ENCODE measurements around the gene PRUNE1. TPM values are rescaled to one million over a fixed set of nuclear protein-coding genes. Genes with fewer than 3 reads are reported as not detected.

Gene PRUNE1
- total and polyA plus RNA-seq, 3 experiments from 2014 or later, result 14.6 to 49.4 (median 16.8) TPM

DNA sequence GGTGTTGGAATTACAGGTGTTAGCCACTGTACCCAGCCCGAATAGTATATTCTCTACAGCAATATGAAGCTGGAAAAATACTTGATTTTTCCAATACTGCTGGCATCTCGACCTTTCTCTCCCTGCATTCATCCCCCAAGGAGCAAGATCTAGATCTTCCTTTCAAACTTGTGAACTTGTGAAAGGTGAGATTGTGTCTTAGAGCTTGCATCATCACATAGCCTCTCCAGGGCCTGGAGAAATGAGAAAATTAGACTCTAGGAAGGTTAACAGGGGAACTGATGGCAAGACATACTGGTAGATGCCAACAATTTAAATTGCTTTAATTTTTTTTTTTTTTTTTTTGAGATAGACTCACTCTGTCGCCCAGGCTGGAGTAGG is 2.1 kb downstream of the PRUNE1 start:
- Mint-ChIP-seq H3K36me3 (peaks cover 0 to 32% (median 1%) of the 10 kb centered on the region in 3 donors), H3K4me3 (peak overlapping the region in 4 of 7 donors; percentile 13 to 92 (median 86)), H3K9me3 (no peaks in the 10 kb centered on the region), H3K27me3 (no peaks in the 10 kb centered on the region), H3K4me1 (peaks cover 62 to 79% (median 78%) of the 10 kb centered on the region in 3 donors), H3K27ac (peak overlapping the region in 3 of 8 donors; percentile 17 to 69 (median 63))
- ChIA-PET POLR2A (no interaction called here), CTCF (interaction anchor here (2.9 kb wide), 1 partner anchor 14 kb away, joined by 7 read pairs; no protein-coding TSS in a partner anchor)
- no peak overlapping the region for H3K4me3 ChIP-seq (ENCODE audit: low read length)
- H3K36me3 ChIP-seq (ENCODE audit: insufficient read depth, low read length), result no peaks in the 10 kb centered on the region
- no peak overlapping the region for H3K27ac ChIP-seq (ENCODE audit: low read depth, low read length)
- no peaks in the 10 kb centered on the region for H3K27me3 ChIP-seq (ENCODE audit: insufficient read depth, low read length, poor library complexity, severe bottlenecking)
- peaks cover 49% of the 10 kb centered on the region for H3K4me1 ChIP-seq (ENCODE audit: insufficient read depth, low read length)
- DNase-seq, result no peak
- no peaks in the 10 kb centered on the region for H3K9me3 ChIP-seq (ENCODE audit: low read length)

GRCh38 chr1:151011154-151011850 is 3.1 kb downstream of the PRUNE1 start:
- H3K36me3 ChIP-seq (ENCODE audit: insufficient read depth, low read length), result no peaks in the 10 kb centered on the region
- no peaks in the 10 kb centered on the region for H3K9me3 Mint-ChIP-seq
- H3K36me3 Mint-ChIP-seq, result peaks cover 0 to 36% (median 1%) of the 10 kb centered on the region in 3 donors
- H3K27me3 ChIP-seq (ENCODE audit: insufficient read depth, low read length, poor library complexity, severe bottlenecking), result no peaks in the 10 kb centered on the region
- no peak for DNase-seq
- peaks cover 52 to 69% (median 68%) of the 10 kb centered on the region in 3 donors for H3K4me1 Mint-ChIP-seq
- peaks cover 44% of the 10 kb centered on the region for H3K4me1 ChIP-seq (ENCODE audit: insufficient read depth, low read length)
- no peaks in the 10 kb centered on the region for H3K27me3 Mint-ChIP-seq
- POLR2A ChIA-PET, result no interaction called here
- CTCF ChIA-PET, result interaction anchor here (0.5 to 1.6 kb wide), 4 partner anchors 13 to 224 kb away, joined by 3 to 7 read pairs (median 4); partner anchors contain the start of gene CDC42SE1
- H3K27ac Mint-ChIP-seq, result peak overlapping the region; percentile 19 to 77 (median 57)
- H3K4me3 ChIP-seq (ENCODE audit: low read length), result no peak overlapping the region
- H3K9me3 ChIP-seq (ENCODE audit: low read length), result no peaks in the 10 kb centered on the region
- peak overlapping the region in 2 of 7 donors; percentile 31 to 70 for H3K4me3 Mint-ChIP-seq
- H3K27ac ChIP-seq (ENCODE audit: low read depth, low read length), result no peak overlapping the region

- Histone ChIP-seq H3K27ac (ENCODE audit: low read depth, low read length) (no peak overlapping the region), H3K4me1 (ENCODE audit: insufficient read depth, low read length) (peaks cover 28% of the 10 kb centered on the region), H3K9me3 (ENCODE audit: low read length) (no peaks in the 10 kb centered on the region), H3K4me3 (ENCODE audit: low read length) (no peak overlapping the region), H3K27me3 (ENCODE audit: insufficient read depth, low read length, poor library complexity, severe bottlenecking) (no peaks in the 10 kb centered on the region), H3K36me3 (ENCODE audit: insufficient read depth, low read length) (peaks cover 2% of the 10 kb centered on the region)
- ChIA-PET POLR2A (no interaction called here), CTCF (interaction anchor here (1.6 kb wide), 1 partner anchor 12 kb away, joined by 7 read pairs; no protein-coding TSS in a partner anchor)
- H3K36me3 Mint-ChIP-seq, result peaks cover 0 to 44% (median 4%) of the 10 kb centered on the region in 3 donors
- peak overlapping the region in 5 of 8 donors; percentile 10 to 51 (median 36) for H3K27ac Mint-ChIP-seq
- no peak for DNase-seq
- H3K4me3 Mint-ChIP-seq, result peak overlapping the region in 1 of 7 donors; percentile 45
- H3K9me3 Mint-ChIP-seq, result no peaks in the 10 kb centered on the region
- no peaks in the 10 kb centered on the region for H3K27me3 Mint-ChIP-seq
- peaks cover 36 to 53% (median 53%) of the 10 kb centered on the region in 3 donors for H3K4me1 Mint-ChIP-seq
Measured at GRCh38 chr1:151012684-151013471, 4.6 kb downstream of the PRUNE1 start.

GRCh38 chr1:151013518-151013917 is 5.3 kb downstream of the PRUNE1 start:
- peak overlapping the region in 1 of 7 donors; percentile 45 for H3K4me3 Mint-ChIP-seq
- peaks cover 8% of the 10 kb centered on the region for H3K36me3 ChIP-seq (ENCODE audit: insufficient read depth, low read length)
- H3K4me1 Mint-ChIP-seq, result peaks cover 32 to 47% (median 46%) of the 10 kb centered on the region in 3 donors
- H3K27me3 ChIP-seq (ENCODE audit: insufficient read depth, low read length, poor library complexity, severe bottlenecking), result no peaks in the 10 kb centered on the region
- no peak overlapping the region for H3K4me3 ChIP-seq (ENCODE audit: low read length)
- no peak for DNase-seq
- H3K27ac ChIP-seq (ENCODE audit: low read depth, low read length), result no peak overlapping the region
- no peaks in the 10 kb centered on the region for H3K27me3 Mint-ChIP-seq
- H3K9me3 ChIP-seq (ENCODE audit: low read length), result no peaks in the 10 kb centered on the region
- H3K4me1 ChIP-seq (ENCODE audit: insufficient read depth, low read length), result peaks cover 27% of the 10 kb centered on the region
- ChIA-PET CTCF (no interaction called here), POLR2A (no interaction called here)
- H3K36me3 Mint-ChIP-seq, result peaks cover 0 to 47% (median 6%) of the 10 kb centered on the region in 3 donors
- no peaks in the 10 kb centered on the region for H3K9me3 Mint-ChIP-seq
- peak overlapping the region in 3 of 8 donors; percentile 35 to 51 (median 41) for H3K27ac Mint-ChIP-seq

DNA sequence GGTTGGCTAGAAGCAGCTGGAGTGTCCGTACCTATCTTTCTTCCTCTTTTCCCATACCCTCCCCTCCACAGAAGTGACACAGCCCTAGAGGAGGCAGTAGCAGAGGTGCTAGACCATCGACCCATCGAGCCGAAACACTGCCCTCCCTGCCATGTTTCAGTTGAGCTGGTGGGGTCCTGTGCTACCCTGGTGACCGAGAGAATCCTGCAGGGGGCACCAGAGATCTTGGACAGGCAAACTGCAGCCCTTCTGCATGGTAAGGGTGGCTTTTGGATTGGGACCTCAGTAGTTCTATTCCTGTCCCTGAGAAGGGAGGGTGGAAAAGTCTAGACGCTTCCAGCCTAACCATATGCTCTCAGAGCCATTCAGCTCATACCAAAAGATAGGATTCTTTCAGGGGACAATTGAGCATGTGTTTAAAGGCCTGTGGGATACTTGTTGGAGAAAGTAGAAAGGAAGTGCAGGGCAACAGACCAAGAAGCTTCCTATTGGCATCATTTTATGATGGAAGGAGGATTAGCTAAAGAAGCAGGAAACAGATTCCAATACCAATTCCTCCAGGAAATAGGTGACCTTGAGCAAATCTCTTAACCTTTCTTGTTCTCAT is 16.4 kb downstream of the PRUNE1 start:
- ChIA-PET POLR2A (interaction anchor here (0.7 to 1.6 kb wide), 3 partner anchors 35 to 302 kb away, joined by 3 to 6 read pairs (median 3); partner anchors contain the start of genes CDC42SE1 and MLLT11), CTCF (interaction anchor here (1.0 to 3.6 kb wide), 27 partner anchors 9 to 227 kb away, joined by 3 to 60 read pairs (median 7); partner anchors contain the start of genes BNIPL, C1orf56, CDC42SE1 and GABPB2)
- H3K4me1 ChIP-seq (ENCODE audit: insufficient read depth, low read length), result peaks cover 7% of the 10 kb centered on the region
- peak overlapping the region in 3 of 7 donors; percentile 28 to 72 (median 43) for H3K4me3 Mint-ChIP-seq
- H3K27ac Mint-ChIP-seq, result peak overlapping the region; percentile 11 to 90 (median 73)
- no peak overlapping the region for H3K27ac ChIP-seq (ENCODE audit: low read depth, low read length)
- H3K36me3 Mint-ChIP-seq, result peaks cover 5 to 58% (median 25%) of the 10 kb centered on the region in 3 donors
- H3K27me3 ChIP-seq (ENCODE audit: insufficient read depth, low read length, poor library complexity, severe bottlenecking), result no peaks in the 10 kb centered on the region
- peaks cover 6 to 7% (median 7%) of the 10 kb centered on the region in 3 donors for H3K4me1 Mint-ChIP-seq
- H3K4me3 ChIP-seq (ENCODE audit: low read length), result no peak overlapping the region
- no peaks in the 10 kb centered on the region for H3K9me3 Mint-ChIP-seq
- no peaks in the 10 kb centered on the region for H3K9me3 ChIP-seq (ENCODE audit: low read length)
- DNase-seq, result peak; percentile 77 to 90 (median 83)
- H3K36me3 ChIP-seq (ENCODE audit: insufficient read depth, low read length), result peaks cover 12% of the 10 kb centered on the region
- H3K27me3 Mint-ChIP-seq, result no peaks in the 10 kb centered on the region

DNA sequence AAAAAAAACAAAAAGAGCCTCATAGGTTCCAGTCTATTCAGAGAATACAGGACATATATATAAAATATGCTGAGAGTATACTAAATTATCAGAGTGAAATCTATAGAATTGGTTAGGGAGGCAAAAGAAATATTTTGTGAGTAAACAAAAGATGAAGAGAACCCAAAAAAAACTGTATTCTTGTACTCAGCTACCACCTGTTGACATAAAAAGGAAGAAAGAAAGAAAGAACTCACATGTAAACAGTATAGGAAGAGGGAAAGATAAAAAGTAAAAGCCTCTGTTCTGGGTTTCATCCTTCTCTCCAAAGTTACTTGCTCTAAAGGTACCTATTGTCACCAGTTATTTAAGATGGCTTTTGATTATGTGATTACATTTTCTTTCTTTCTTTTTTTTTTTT is 18.2 kb downstream of the PRUNE1 start:
- Mint-ChIP-seq H3K4me3 (no peak overlapping the region), H3K36me3 (peaks cover 5 to 70% (median 31%) of the 10 kb centered on the region in 3 donors), H3K27me3 (no peaks in the 10 kb centered on the region), H3K9me3 (no peaks in the 10 kb centered on the region), H3K27ac (peak overlapping the region in 2 of 8 donors; percentile 63 to 78), H3K4me1 (peaks cover 6 to 7% (median 7%) of the 10 kb centered on the region in 3 donors)
- H3K4me1 ChIP-seq (ENCODE audit: insufficient read depth, low read length), result peaks cover 7% of the 10 kb centered on the region
- no peak overlapping the region for H3K4me3 ChIP-seq (ENCODE audit: low read length)
- no peak overlapping the region for H3K27ac ChIP-seq (ENCODE audit: low read depth, low read length)
- no peaks in the 10 kb centered on the region for H3K9me3 ChIP-seq (ENCODE audit: low read length)
- H3K27me3 ChIP-seq (ENCODE audit: insufficient read depth, low read length, poor library complexity, severe bottlenecking), result no peaks in the 10 kb centered on the region
- peaks cover 16% of the 10 kb centered on the region for H3K36me3 ChIP-seq (ENCODE audit: insufficient read depth, low read length)
- ChIA-PET POLR2A (interaction anchor here (0.7 kb wide), 1 partner anchor 49 kb away, joined by 3 read pairs; no protein-coding TSS in a partner anchor), CTCF (interaction anchor here (3.0 to 3.6 kb wide), 4 partner anchors 21 to 130 kb away, joined by 33 to 60 read pairs (median 50); partner anchors contain the start of genes C1orf56, CDC42SE1, MLLT11 and TNFAIP8L2)
- no peak for DNase-seq

GRCh38 chr1:151032164-151032563 is 23.9 kb downstream of the PRUNE1 start:
- H3K9me3 Mint-ChIP-seq, result no peaks in the 10 kb centered on the region
- Histone ChIP-seq H3K36me3 (ENCODE audit: insufficient read depth, low read length) (peaks cover 26% of the 10 kb centered on the region), H3K9me3 (ENCODE audit: low read length) (no peaks in the 10 kb centered on the region), H3K27me3 (ENCODE audit: insufficient read depth, low read length, poor library complexity, severe bottlenecking) (no peaks in the 10 kb centered on the region), H3K4me1 (ENCODE audit: insufficient read depth, low read length) (no peaks in the 10 kb centered on the region), H3K4me3 (ENCODE audit: low read length) (no peak overlapping the region), H3K27ac (ENCODE audit: low read depth, low read length) (no peak overlapping the region)
- no peaks in the 10 kb centered on the region for H3K27me3 Mint-ChIP-seq
- H3K27ac Mint-ChIP-seq, result no peak overlapping the region
- H3K4me1 Mint-ChIP-seq, result peaks cover 0 to 6% (median 2%) of the 10 kb centered on the region in 3 donors
- DNase-seq, result no peak
- peaks cover 5 to 60% (median 26%) of the 10 kb centered on the region in 3 donors for H3K36me3 Mint-ChIP-seq
- CTCF ChIA-PET, result interaction anchor here (1.0 to 1.6 kb wide), 2 partner anchors 16 to 68 kb away, joined by 3 to 7 read pairs; partner anchors contain the start of gene C1orf56
- POLR2A ChIA-PET, result interaction anchor here (0.7 kb wide), 1 partner anchor 77 kb away, joined by 4 read pairs; no protein-coding TSS in a partner anchor
- H3K4me3 Mint-ChIP-seq, result no peak overlapping the region

Data from CD8-positive, alpha-beta memory T cell (primary cell).